ENCODE measurements around the gene EFEMP2. TPM values are rescaled to one million over a fixed set of nuclear protein-coding genes. Genes with fewer than 3 reads are reported as not detected.

Gene EFEMP2
- total and polyA plus RNA-seq, 10 of the 15 experiments (the other 5 are each of a cell fraction or from before 2014, with no cell fraction given): 0.24 to 13.2 (median 1.3) TPM; not detected in 1

DNA sequence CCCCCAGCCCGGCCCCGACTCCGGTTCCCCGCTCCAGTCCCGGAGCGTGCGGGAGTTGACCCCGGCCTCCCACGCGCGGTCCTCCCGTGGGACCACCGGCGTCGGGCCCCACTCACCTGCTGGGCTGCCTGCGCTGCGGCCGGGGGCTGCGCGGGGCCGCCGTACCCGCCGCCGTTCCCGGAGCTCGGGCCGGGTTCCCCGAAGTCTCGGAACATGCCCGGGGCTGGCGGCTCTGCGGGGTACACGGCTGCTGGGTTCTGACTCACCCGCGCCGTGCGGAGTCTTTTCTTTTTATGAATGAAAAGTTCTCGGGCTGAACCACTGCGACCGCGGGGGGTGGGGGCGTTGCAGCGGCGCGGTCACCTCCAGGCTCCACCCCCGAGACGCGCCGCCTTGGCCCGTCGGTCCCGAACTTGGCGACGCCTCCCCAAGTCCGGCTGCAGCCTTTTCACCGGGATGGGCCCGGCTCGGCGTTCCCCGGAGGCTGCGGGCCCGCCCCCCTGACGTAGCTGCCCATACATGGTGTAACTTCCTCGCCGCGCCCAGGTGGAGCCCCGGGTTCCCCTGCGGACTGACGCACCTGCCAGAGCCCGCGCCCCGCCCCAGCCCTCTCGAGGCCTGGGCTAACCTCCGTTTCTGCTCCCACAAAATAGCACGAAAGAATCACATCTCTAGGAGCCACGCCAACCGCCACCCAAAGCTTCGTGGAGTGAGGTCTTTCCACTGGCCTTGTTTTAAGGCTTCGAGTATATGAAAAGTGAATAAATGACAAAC, 27.7 kb upstream of the EFEMP2 start, which contains the start of gene FOSL1 (continued):
- TF ChIP-seq CHD2 (IDR thresholded peaks at IDR 0.05; ENCODE audit: borderline replicate concordance, low read depth, low read length) (no peak), SUZ12 (IDR thresholded peaks at IDR 0.05; ENCODE audit: unreplicated experiment) (no peak), TCF12 (IDR thresholded peaks at IDR 0.05; ENCODE audit: low read depth, low read length) (0 out of 2 replicates have a peak, but pooled peaks have one; percentile 52), TARDBP (IDR thresholded peaks at IDR 0.05; ENCODE audit: borderline replicate concordance) (0 out of 2 replicates have a peak, but pooled peaks have one; percentile 58), BMI1 (IDR thresholded peaks at IDR 0.05; ENCODE audit: borderline replicate concordance) (no peak), TCF7 (IDR thresholded peaks at IDR 0.05; ENCODE audit: borderline replicate concordance) (no peak), NFIC (IDR thresholded peaks at IDR 0.05; ENCODE audit: low read depth, low read length) (no peak; the same call in 1 of the 2 replicates), RAD51 (IDR thresholded peaks at IDR 0.05) (no peak), PML (IDR thresholded peaks at IDR 0.05; ENCODE audit: low read length) (no peak), RB1 (IDR thresholded peaks at IDR 0.05; ENCODE audit: borderline replicate concordance) (0 out of 2 replicates have a peak, but pooled peaks have one; percentile 25), SMAD5 (IDR thresholded peaks at IDR 0.05; ENCODE audit: low read depth) (no peak), FOS (IDR thresholded peaks at IDR 0.05; ENCODE audit: borderline replicate concordance, extremely low read depth, insufficient read length) (no peak), ATF7 (IDR thresholded peaks at IDR 0.05; ENCODE audit: low read depth) (peak; percentile 88), IKZF2 (IDR thresholded peaks at IDR 0.05) (no peak; a peak in 1 of 4 replicates), CHD1 (IDR thresholded peaks at IDR 0.05; ENCODE audit: low read depth, low read length) (peak; percentile 94; the same call in 1 of the 2 replicates)
- TF ChIP-seq, protein P1, sequence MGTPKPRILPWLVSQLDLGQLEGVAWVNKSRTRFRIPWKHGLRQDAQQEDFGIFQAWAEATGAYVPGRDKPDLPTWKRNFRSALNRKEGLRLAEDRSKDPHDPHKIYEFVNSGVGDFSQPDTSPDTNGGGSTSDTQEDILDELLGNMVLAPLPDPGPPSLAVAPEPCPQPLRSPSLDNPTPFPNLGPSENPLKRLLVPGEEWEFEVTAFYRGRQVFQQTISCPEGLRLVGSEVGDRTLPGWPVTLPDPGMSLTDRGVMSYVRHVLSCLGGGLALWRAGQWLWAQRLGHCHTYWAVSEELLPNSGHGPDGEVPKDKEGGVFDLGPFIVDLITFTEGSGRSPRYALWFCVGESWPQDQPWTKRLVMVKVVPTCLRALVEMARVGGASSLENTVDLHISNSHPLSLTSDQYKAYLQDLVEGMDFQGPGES (IDR thresholded peaks at IDR 0.05): no peak
- TF ChIP-seq, protein P2, sequence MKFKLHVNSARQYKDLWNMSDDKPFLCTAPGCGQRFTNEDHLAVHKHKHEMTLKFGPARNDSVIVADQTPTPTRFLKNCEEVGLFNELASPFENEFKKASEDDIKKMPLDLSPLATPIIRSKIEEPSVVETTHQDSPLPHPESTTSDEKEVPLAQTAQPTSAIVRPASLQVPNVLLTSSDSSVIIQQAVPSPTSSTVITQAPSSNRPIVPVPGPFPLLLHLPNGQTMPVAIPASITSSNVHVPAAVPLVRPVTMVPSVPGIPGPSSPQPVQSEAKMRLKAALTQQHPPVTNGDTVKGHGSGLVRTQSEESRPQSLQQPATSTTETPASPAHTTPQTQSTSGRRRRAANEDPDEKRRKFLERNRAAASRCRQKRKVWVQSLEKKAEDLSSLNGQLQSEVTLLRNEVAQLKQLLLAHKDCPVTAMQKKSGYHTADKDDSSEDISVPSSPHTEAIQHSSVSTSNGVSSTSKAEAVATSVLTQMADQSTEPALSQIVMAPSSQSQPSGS (IDR thresholded peaks at IDR 0.05; ENCODE audit: low read length): no peak
- TF ChIP-seq, protein P3, sequence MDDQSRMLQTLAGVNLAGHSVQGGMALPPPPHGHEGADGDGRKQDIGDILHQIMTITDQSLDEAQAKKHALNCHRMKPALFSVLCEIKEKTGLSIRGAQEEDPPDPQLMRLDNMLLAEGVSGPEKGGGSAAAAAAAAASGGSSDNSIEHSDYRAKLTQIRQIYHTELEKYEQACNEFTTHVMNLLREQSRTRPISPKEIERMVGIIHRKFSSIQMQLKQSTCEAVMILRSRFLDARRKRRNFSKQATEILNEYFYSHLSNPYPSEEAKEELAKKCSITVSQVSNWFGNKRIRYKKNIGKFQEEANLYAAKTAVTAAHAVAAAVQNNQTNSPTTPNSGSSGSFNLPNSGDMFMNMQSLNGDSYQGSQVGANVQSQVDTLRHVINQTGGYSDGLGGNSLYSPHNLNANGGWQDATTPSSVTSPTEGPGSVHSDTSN (IDR thresholded peaks at IDR 0.05; ENCODE audit: insufficient replicate concordance, low read depth, low read length): no peak
- TF ChIP-seq, protein P4, sequence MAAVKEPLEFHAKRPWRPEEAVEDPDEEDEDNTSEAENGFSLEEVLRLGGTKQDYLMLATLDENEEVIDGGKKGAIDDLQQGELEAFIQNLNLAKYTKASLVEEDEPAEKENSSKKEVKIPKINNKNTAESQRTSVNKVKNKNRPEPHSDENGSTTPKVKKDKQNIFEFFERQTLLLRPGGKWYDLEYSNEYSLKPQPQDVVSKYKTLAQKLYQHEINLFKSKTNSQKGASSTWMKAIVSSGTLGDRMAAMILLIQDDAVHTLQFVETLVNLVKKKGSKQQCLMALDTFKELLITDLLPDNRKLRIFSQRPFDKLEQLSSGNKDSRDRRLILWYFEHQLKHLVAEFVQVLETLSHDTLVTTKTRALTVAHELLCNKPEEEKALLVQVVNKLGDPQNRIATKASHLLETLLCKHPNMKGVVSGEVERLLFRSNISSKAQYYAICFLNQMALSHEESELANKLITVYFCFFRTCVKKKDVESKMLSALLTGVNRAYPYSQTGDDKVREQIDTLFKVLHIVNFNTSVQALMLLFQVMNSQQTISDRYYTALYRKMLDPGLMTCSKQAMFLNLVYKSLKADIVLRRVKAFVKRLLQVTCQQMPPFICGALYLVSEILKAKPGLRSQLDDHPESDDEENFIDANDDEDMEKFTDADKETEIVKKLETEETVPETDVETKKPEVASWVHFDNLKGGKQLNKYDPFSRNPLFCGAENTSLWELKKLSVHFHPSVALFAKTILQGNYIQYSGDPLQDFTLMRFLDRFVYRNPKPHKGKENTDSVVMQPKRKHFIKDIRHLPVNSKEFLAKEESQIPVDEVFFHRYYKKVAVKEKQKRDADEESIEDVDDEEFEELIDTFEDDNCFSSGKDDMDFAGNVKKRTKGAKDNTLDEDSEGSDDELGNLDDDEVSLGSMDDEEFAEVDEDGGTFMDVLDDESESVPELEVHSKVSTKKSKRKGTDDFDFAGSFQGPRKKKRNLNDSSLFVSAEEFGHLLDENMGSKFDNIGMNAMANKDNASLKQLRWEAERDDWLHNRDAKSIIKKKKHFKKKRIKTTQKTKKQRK (IDR thresholded peaks at IDR 0.05; ENCODE audit: low read depth, low read length): no peak
- TF ChIP-seq, protein P5, sequence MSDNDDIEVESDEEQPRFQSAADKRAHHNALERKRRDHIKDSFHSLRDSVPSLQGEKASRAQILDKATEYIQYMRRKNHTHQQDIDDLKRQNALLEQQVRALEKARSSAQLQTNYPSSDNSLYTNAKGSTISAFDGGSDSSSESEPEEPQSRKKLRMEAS (IDR thresholded peaks at IDR 0.05; ENCODE audit: low read depth, low read length): no peak

Measured in GM12878 (cell line).